ENCODE results near the gene MNT.

DNA sequence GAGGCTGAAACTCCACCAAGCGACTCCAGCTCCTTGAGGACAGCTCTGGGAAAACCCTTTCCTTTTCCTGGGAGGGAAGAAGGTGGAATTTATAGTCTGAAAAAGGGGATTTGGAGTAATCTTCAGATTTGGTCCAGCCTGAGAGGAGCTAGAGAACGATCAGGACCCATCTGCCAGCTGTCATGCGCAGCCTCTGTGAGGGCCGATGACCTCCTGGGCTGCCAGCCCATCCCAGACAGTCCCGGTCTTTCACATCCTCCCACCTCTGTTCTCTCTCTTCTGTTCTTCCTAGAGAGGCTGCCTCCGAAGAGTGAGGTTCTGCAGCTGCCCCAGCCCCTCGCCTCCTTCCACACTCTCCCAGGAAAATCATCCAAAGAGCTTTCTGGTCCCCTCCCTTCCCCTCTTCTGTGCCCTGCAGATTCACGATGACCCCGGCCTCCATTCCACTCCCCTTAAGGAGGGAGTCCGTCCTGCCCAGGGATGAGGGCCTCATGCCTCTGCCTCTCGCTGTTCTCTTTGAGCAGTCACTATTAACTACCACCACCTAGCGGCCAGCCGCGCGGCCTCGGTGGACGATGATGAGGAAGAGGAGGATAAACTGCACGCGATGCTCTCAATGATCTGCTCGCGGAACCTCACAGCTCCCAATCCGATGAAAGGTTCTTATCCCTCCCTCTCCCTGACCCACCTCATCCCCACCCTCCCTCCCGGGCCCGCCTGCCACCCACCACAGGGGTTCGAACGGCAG is 33.9 kb downstream of the MNT start:
- TF ChIP-seq, protein P1, sequence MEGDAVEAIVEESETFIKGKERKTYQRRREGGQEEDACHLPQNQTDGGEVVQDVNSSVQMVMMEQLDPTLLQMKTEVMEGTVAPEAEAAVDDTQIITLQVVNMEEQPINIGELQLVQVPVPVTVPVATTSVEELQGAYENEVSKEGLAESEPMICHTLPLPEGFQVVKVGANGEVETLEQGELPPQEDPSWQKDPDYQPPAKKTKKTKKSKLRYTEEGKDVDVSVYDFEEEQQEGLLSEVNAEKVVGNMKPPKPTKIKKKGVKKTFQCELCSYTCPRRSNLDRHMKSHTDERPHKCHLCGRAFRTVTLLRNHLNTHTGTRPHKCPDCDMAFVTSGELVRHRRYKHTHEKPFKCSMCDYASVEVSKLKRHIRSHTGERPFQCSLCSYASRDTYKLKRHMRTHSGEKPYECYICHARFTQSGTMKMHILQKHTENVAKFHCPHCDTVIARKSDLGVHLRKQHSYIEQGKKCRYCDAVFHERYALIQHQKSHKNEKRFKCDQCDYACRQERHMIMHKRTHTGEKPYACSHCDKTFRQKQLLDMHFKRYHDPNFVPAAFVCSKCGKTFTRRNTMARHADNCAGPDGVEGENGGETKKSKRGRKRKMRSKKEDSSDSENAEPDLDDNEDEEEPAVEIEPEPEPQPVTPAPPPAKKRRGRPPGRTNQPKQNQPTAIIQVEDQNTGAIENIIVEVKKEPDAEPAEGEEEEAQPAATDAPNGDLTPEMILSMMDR (conservative IDR thresholded peaks at IDR 0.05; ENCODE audit: low read depth in 2 of 2) = peak; percentile 59 to 82
- TF ChIP-seq STAT1 (IDR thresholded peaks at IDR 0.05; ENCODE audit: unreplicated experiment) = no peak
- TF ChIP-seq, protein P2, sequence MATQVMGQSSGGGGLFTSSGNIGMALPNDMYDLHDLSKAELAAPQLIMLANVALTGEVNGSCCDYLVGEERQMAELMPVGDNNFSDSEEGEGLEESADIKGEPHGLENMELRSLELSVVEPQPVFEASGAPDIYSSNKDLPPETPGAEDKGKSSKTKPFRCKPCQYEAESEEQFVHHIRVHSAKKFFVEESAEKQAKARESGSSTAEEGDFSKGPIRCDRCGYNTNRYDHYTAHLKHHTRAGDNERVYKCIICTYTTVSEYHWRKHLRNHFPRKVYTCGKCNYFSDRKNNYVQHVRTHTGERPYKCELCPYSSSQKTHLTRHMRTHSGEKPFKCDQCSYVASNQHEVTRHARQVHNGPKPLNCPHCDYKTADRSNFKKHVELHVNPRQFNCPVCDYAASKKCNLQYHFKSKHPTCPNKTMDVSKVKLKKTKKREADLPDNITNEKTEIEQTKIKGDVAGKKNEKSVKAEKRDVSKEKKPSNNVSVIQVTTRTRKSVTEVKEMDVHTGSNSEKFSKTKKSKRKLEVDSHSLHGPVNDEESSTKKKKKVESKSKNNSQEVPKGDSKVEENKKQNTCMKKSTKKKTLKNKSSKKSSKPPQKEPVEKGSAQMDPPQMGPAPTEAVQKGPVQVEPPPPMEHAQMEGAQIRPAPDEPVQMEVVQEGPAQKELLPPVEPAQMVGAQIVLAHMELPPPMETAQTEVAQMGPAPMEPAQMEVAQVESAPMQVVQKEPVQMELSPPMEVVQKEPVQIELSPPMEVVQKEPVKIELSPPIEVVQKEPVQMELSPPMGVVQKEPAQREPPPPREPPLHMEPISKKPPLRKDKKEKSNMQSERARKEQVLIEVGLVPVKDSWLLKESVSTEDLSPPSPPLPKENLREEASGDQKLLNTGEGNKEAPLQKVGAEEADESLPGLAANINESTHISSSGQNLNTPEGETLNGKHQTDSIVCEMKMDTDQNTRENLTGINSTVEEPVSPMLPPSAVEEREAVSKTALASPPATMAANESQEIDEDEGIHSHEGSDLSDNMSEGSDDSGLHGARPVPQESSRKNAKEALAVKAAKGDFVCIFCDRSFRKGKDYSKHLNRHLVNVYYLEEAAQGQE (IDR thresholded peaks at IDR 0.05; ENCODE audit: unreplicated experiment) = no peak
- TF ChIP-seq EZH2 (IDR thresholded peaks at IDR 0.05; ENCODE audit: low read depth, unreplicated experiment) = no peak
- TF ChIP-seq POLR2AphosphoS5 (IDR thresholded peaks at IDR 0.05; ENCODE audit: low read depth) = no peak
- TF ChIP-seq EZH2phosphoT487 (IDR thresholded peaks at IDR 0.05; ENCODE audit: unreplicated experiment) = no peak
